Pulmonary artery endothelial cell (primary cell): ENCODE results near the gene IL6ST. TPM values are rescaled to one million over a fixed set of nuclear protein-coding genes. Genes with fewer than 3 reads are reported as not detected.
"Not testable (repeated sequence)": the region's sequence is repeated elsewhere in the genome, so short reads cannot be mapped to it uniquely, and the experiment has no call there.

Experiments
- DNase-seq: peaks from one replicate; pipeline ENCODE4 v3.0.0-alpha.2; 2011; ENCODE audit warnings: low read depth, low spot score
- total RNA-seq: library from RNA; depleted of rRNA; stranded (reverse); fragments of >200 nt; gene quantifications from 2 replicates; pipeline ENCODE4 v1.2.3, GENCODE V29; 2014

Gene IL6ST
- total RNA-seq, 1 donor from 2014 or later: 373 TPM

DNA sequence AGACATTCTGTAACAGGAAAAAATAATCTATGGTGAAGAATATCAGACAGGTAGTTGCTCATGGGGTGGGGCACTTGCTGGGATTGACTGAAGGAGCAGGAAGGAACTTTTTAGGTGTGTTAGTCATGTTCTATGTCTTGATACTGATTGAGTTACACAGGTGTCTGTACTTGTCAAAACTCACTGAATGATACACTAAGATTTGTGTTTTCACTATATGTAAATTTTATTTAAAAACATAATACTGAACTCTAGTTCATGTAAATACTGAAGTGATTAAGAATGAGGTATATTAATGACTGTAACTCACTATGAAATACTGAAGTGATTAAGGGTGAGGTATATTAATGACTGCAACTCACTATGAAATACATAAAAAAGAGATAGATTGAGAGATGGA, 28.5 kb downstream of the IL6ST start:
- no peak for DNase-seq

DNA sequence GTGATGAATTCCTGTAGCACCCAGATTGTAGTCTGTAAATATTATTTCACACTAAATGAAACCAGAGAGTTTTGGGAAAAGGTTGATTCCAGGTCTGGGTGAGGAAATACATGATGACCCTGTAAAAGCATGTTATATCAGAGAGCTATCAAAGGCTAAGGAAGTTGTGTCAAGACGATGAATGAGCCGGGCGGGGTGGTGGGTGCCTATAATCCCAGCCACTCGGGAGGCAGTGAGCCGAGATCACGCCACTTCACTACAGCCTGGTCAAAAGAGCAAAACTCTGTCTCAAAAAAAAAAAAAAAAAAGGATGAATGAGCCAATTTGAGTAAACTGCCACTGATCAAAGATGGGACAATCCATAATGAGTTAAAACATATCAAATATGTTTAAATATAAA, 29.2 kb downstream of the IL6ST start:
- no peak for DNase-seq

DNA sequence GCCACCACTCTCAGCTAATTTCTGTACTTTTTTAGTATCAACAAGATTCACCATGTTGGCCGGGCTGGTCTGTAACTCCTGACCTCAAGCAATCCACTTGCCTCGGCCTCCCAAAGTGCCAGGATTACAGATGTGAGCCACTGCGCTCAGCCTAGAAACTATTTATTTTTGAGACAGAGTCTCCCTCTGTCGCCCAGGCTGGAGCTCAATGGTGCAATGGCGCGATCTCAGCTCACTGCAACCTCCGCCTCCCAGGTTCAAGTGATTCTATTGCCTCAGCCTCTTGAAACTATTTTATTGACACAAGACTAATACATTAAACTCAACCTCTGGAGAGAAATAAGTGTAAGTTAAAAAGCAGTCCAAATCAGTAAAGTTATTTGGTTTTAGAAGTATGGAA, 34.0 kb downstream of the IL6ST start:
- DNase-seq: no peak

DNA sequence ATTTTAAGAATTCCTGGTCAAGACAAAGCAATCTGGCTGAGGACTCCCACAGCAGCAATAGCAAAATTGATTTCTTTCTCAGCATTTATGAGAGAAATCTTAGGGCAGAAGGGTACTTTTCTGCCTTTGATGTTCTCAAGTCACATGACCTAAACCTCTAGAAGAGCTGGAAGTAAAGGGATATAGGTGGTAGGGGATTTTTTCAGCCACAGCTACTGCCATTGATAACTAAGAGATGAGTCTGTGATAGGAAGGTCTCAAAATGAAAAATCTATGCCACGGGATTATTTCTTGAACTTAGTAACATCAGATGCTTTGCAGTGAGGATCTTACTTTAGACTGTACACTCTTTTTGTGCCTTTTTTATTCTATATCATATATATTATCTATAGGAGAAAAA, 35.6 kb downstream of the IL6ST start:
- no peak for DNase-seq

DNA sequence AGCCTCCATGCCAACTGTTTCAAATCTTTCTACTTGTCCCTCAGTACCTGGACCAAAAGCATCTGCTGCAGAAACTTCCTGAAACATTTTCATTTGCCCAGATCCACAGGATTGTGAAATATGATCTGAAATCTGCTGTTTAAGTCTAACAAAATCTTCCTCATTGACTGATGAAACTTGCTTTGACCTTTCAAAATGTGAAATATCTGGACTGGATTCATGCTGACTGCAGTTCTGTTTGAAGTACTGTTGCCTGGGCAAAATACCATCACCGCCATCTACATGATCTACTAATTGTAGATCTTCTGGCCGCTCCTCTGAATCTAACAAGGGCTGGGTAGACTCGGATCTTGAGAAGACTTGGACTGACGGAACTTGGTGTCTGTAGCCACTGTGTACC, 53.6 kb downstream of the IL6ST start:
- not testable (repeated sequence) for DNase-seq

DNA sequence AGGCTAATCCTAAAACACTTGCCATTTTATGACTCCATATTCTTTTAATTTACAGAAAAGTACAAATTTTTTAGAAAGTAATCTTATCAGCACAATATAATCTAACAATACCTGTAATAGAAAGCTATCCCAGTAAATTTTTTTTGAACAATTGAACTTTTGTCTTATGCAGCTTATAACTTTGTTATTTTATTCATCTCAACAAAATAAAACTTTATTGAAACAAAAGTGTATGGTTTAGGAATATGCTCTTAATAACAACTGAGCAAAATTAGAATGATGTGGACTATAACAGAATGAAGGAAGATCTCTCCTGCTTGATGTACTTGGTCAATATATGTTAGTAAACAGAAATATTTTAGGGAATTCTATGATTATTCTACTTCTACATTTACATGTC, 57.2 kb downstream of the IL6ST start:
- DNase-seq: not testable (repeated sequence)

DNA sequence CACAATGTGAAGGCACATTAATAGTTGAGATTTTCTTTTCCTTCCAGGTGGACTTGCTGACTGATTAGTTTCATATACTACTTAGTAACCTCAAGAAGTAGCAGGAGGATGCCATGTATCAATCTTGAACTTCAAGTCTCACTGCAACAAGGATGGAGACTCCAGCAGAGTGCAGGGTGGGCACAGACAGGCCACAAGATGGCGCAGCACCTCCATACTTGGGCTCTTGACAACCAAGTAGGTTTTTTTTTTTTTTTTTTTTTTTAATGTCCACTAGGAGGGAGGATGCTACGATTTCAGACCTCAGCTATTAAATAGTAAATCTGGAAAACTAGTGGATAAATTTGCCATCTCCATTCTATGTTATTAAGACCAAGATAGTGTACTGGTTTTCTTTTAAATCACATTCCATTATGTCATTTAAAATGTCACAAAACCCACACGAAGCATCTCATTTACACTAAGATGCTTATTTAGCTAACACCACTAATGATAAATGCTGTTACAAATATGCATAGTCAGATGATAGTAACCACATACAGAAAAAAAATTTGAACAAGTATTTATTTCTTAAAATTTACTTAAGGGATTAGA, 58.6 kb downstream of the IL6ST start:
- DNase-seq: peak; percentile 57

DNA sequence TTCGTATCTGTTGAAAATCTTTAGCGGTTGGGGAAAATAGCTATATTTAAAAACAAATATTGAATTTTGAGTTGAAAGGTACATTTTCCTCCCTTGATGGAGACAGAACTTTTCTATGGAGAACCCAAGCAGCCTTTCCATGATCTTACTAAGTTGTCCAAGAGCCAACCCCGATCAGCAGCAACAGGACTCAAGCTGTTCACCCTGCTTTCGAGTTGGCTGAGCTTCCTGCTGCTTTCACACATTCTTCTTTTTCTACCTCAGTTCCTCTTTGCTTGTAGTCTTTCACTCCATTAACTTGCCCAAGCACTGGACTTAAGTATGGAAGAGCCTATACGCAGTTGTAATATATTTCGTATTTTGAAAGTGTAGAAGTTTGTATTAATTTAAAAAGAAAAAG, 59.4 kb downstream of the IL6ST start:
- no peak for DNase-seq

DNA sequence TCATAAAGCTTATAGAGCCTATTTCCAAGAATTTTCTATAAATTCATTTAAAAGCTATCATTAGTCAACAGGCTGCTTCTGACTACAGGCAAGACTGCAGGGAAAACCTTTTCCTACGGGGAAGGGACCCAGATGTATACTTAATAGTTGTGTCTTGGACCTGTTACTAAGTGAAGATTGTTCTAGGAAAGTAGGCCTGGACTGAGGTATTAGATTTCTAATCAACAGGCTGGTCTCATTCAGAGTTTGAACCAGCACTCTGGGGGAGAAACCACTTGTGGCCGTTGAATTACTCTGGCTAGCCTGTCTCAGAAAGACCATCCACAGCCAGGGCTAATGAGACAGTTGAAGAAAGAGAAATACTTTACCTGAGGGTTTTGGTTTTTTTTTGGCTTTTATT, 60.0 kb downstream of the IL6ST start:
- DNase-seq: no peak

DNA sequence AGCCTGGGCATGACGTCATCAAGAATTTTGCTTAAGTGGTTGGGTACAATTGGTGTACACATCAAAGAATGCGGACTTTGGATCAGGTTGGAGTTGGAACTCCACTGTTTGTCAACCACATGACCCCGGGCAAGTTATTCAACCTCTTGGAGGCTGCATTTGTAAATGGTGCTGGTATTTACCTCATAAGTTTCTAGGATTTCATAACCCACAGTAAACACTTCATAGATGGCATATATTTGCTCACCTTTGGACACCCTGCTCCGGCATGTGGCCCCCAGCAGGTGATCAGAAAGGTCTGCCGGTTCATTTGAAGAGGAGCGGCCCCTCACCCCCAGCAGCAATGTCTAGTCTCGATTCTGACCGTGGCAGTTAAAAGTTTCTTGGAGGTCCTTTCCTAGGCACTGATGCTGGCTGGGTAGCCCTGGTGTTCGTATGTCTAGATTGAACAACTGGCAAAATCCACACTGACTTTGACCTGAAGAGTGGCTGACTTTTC, 60.6 kb downstream of the IL6ST start:
- DNase-seq: no peak

DNA sequence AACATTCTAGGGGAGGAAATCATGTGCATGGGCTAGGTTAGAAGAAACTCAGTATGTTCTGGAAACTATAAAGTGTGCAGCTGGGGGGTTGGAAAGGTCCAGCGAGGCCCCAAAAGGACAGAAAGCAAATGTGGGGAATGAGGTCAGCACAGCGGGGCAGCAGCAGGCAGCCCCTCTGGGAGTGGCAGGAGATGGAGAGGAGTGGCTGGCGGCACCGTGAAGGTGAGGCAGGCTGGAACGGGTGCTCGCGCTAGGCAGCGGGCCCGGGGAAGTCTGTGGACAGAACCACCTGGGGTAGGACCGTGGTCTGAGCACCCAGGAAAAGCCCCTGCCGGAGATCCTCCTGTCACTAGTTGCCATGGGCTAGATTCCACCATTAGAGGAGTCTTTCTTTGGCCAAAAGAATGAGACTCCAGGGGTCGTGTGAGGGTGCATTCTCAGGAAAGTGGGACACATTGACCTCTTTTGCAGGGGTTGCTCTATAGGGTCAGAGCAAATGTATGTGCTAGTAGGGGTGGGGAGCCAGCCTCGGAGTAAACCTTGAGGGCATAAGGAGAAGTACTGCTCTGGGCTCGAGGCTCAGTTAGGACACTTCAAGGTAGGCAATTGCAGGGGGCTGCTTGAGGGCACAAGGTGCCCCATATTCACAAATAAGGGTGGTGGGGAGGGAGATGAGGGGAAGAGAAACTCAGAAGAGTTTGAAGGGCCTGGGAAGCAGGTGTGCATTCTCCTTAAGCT, 61.2 kb downstream of the IL6ST start:
- DNase-seq: no peak

DNA sequence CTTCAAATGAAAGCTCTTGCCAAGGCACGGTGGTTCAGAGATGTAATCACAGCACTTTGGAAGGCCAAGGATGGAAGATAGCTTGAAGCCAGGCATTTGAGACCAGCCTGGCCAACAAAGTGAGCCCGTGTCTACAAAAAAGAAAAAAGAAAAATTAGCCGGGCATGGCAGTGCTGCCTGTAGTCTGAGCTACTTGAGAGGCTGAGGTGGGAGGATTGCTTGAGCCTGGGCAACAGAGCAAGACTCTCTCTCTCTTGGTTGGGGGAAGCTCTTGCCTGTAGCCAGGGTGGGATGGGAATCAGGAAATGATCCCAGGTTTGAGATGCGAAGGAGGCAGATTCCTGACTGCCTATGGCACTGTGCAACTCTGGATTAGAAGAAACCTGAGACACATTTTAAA, 62.1 kb downstream of the IL6ST start:
- no peak for DNase-seq

DNA sequence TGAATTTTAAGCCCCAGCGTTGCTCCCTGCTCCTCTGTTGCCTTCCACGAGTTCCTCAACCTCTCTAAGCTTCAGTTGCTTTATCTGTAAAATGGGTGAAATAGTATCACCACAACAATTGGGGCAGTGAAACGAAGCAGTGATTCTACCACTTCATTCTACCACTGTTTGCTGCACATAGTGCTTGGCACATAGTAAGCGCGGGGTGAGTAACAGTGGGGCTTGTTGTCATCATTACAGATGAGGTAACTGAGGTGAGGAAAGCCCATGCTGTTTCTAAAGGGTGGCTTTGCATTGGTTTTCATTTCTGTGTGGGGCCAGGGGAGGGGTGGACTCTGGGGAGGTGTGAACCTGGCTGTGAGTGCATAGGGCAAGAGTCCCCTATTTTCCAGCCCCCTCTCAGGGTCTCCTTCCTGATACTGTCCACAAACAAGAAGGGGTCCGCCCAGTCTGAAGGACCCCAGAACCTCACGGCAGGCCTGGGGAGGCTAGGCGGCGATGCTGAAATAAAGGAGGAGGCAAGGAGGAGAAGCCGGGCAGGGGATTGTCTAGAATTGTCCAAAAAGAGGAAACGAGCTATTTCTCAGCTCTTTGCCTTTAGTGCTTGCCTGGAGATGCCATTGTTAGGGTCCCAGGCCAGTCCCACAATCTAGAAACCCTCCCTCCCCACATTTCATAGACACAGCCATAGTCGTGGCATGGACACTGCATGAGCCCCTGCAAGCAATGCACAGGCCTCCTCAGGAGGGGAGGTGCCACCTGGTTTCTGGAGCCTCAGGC, 65.6 kb downstream of the IL6ST start:
- no peak for DNase-seq

DNA sequence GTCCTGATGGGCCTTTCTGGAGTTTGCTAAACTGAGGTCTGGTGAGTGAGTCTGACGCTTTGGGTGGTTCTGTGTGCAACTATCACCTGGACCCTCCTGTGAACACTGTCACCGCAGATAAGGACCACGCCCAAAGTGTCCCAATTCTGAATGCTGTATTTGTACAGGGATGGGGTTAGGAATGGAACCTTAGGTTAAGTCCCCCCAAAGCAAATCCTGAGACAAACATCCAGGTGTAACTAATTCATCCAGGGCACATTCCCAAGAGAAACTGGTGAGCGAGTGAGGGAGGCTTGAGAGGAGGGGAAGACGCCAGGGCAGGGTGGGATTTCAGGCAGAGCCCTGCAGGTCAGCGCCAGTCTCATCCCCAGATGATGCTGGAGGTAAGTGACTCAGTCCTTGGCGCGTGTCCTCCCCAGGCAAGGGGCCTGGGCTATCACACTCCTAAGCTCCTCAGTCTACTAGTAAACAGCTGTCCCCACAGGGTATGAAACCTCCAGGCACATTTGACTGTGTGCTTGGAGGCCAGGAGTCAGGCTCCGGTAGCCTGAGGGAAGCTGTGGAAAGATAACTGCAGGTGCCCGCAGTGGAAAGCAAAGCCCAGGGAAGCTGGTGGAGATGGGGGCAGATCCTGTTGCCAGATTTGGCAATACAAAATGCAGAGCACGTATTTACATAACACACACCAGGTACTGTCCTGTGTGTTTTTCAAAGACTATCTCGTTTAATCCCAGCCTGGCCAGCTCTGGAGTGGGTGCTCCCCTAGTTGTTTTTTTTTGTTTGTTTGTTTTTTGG, 66.7 kb downstream of the IL6ST start:
- no peak for DNase-seq

DNA sequence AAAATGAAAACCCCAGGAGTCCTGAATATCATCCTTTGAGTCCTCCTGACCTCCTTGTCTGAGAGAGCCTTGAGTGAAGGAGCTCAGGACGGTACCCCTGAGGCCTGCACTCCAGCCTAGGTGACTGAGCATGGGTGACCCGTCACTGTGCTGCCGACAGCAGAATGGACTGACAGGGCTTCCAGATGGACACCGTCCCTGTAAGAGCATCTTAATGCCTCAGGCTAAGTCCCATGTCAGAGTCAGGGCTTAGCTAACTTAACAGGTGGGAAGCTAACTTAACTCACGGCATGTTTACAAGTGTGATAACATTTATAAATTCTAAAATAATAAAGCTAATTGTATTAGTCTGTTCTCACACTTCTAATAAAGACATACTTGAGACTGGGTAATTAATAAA, 68.3 kb downstream of the IL6ST start:
- no peak for DNase-seq

DNA sequence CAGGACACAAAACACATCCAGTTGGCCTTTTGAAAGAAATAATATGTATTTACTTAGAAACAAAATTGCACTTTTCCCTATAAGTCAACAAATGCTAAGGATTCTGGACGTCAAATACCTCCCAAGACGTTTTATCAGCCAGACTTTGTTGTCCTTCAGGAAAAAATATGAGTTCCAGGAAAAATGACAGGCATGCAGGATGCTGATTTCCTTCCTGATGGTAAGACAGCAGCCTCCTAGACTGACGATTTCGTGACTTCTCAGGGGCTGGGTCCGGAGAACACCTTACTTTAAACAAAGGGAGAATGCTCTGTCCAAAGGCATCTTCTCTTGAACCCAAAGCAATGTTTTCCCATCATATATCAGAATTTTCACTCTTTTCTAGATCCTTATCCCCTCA, 69.1 kb downstream of the IL6ST start:
- no peak for DNase-seq

DNA sequence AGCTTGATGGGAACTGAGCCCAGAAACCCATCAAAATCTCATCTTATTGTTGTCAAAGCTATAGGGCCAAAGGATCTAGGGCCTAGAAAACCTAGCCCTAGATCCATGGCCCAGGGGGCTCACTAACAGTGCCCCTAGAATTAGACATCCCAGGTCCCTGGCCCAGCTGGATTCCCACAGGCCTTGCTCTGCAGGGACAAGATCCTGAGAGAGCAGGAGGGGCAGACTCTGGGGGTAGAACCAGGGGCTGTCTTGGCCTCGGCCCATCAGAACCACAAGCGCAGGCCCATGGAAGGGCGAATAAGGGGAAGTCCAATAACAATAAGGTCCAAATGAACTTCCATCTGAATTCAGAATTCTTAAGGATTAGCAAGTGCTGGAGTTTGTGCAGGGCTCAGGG, 69.6 kb downstream of the IL6ST start:
- DNase-seq: no peak

DNA sequence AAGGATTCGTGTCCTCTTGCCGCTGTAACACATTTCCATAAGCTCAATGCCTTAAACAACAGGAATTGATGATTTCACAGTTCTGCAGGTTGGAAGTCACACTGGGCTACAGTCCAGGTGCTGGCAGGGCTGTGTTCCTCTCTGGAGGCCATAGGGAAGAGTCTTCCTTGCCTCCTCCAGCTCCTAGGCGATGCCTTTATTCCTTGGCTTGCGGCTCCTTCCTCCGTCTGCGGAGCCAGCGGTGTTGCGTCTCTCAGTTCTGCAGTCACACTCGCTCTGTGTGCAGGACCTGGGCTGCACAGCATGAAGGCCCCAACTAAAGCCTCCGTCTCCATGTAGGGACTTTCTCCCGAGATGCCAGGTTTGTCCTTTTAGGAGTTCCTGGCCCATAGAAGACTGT, 70.0 kb downstream of the IL6ST start:
- DNase-seq: no peak

DNA sequence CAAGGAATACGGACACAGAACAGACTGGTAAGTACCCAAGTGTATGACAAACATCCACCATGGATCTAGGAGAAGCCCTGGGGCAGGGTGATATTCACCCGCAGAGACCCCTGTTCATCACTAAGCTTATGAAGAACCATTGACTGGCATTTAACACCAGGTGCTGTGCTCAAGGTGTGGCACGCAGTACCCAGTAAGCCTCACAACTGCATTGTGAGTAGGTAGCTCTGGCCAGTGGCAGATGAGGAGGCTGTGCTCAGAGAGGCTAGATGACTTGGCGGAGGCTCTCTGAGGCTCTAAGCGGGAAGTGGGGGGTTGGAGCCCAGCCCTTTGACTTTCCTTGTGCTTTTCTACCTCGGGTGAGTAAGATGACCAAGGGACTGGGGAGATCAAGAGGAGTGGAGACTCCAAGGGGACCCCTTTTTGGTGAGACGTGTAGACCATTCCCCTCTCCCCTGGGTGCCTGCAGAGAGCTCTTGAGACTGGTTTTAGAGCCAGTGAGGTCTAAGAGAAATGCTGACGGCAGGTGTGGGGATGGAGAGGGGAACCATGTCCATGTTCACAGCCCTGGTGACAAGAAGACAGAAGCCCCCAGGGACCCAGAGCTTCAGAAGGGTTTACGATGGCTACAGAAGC, 70.8 kb downstream of the IL6ST start:
- no peak for DNase-seq

DNA sequence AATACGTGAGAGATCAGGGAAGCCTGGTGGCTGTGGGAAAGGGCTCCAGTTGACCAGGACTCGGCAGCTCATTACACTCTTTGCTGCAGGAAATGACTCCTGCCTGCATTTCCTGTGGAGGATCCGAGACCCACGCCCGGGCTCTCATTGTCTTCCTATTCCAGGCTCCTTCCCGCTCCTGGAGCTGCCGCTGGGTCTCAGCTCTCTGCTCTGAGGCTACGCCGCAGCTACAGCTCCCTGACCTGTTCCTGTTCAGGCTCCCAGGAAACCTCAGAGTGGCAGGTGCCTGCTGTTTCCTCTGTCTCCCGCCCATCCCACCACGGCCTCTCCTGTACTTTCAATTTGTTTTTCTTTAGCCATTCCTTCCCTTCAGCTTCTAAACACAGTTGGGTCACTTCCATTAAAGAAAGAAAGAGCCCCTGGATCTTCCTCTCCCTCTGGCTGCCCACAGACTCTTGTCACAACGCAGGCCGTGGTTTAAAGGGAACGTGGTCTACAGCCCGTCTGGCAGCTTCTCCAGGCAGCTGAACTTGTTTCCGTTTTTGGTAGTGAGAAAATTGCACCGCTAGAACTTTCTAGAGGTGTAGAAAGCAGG, 71.5 kb downstream of the IL6ST start:
- peak; percentile 66 for DNase-seq

DNA sequence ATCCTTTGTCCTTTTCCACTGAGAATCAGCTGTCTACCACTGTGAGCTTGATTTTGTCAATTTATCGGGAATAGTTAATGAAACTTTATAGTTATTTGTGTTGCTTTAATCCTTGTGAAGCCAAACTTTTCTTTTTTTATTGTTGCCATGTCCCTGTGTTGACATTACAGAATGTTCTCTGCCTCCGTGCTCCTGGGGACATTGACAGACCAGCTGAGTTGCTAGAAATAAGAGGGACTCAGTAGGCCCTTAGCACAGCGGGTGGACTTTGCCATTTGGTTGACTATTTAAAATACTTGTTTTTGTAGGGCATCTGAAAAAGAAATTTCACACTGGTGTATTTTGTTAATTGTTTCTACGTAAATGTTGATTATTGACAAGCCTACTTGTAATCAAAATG, 73.1 kb downstream of the IL6ST start:
- DNase-seq: no peak
